22Rv1 (cell line): ENCODE measurements around the gene FAM151A.

Experiments used
- ZFX ChIP-seq: fragments of 450-650 bp; IDR thresholded peaks from 2 replicates; pipeline ENCODE4 v1.6.1; 2017; ENCODE audit warnings: antibody characterized with exemption, borderline replicate concordance
- TF ChIP-seq, protein P1 (sequence below): fragments of 450-650 bp; IDR thresholded peaks from 2 replicates; pipeline ENCODE4 v1.5.1; 2017; ENCODE audit warnings: mild to moderate bottlenecking

DNA sequence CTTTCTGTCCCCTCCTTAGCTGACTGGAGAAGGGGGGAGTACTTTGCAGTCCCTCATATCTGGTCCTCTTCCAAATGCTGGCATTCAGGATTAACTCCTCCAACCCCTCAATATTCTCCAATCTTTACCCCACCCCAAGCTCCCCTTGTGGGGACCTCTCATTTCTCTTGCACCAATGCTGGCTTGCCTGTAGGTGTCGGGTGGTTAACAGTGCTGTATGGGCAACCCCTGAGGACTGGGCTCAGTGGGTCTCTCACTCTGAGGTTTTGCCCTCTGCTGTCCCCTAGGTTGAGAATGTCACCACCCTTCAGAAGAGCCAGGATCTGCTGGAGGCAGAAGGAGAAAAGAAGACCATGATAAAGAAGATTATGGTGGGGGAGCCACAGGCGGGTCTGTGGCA, 45.2 kb upstream of the FAM151A start:
- TF ChIP-seq, protein P1, sequence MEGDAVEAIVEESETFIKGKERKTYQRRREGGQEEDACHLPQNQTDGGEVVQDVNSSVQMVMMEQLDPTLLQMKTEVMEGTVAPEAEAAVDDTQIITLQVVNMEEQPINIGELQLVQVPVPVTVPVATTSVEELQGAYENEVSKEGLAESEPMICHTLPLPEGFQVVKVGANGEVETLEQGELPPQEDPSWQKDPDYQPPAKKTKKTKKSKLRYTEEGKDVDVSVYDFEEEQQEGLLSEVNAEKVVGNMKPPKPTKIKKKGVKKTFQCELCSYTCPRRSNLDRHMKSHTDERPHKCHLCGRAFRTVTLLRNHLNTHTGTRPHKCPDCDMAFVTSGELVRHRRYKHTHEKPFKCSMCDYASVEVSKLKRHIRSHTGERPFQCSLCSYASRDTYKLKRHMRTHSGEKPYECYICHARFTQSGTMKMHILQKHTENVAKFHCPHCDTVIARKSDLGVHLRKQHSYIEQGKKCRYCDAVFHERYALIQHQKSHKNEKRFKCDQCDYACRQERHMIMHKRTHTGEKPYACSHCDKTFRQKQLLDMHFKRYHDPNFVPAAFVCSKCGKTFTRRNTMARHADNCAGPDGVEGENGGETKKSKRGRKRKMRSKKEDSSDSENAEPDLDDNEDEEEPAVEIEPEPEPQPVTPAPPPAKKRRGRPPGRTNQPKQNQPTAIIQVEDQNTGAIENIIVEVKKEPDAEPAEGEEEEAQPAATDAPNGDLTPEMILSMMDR, result no peak
- TF ChIP-seq ZFX, result no peak
